A549 (cell line): Measurements from ENCODE around the gene CAMTA1. TPM values are rescaled to one million over a fixed set of nuclear protein-coding genes. Genes with fewer than 3 reads are reported as not detected.
A peak's percentile ranks its signal among the peaks of the same experiment; 100 is the strongest.

Experiments
- ATAC-seq, 2 experiments: fragments of 200-7000 bp in 1 of 2; fragments of >200 bp in 1 of 2; cut with Nextera tagmentation in 1 of 2; cut with Tn5 transposase in 1 of 2; 3 replicates each; pipeline versions ENCODE4 v1.8.0 to v1.9.1; 2018 to 2020; ENCODE audit warnings: mild to moderate bottlenecking in 1 of 2, moderate library complexity in 1 of 2
- CTCF ChIA-PET: fragments of 300-600 bp; sonication (Branson Sonifier 250); formaldehyde crosslinking; extraction: SDS; loops from one replicate; lab custom pipeline; 2021; ENCODE audit warnings: antibody characterized with exemption, inconsistent platforms; lab: Yijun Ruan, JAX
- POLR2A ChIA-PET: fragments of 350-600 bp; formaldehyde crosslinking; extraction: SDS; loops from one replicate; lab custom pipeline; 2021; ENCODE audit warnings: antibody characterized with exemption, inconsistent platforms; lab: Yijun Ruan, JAX
- DNase-seq, 2 experiments: peaks; one replicate each; pipeline versions ENCODE4 v3.0.0 to v3.0.0-alpha.2; 2011 to 2016; ENCODE audit warnings: low read depth in 1 of 2, low spot score in 1 of 2
- FAIRE-seq: peaks from 2 replicates; lab custom pipeline; 2011; peaks lifted over from hg19 to GRCh38; lab: Jason Lieb, UNC
- H3K27ac ChIP-seq, 2 experiments: fragments of >200 bp; sonication (Bioruptor Twin); formaldehyde crosslinking; 3 replicates each; pipeline ENCODE4 v1.5.1; 2016 to 2017
- H3K4me1 ChIP-seq: fragments of >200 bp; sonication (Bioruptor Twin); formaldehyde crosslinking; 3 replicates; pipeline ENCODE4 v1.6.1; 2016
- H3K4me2 ChIP-seq: fragments of >200 bp; sonication (Bioruptor Twin); formaldehyde crosslinking; 3 replicates; pipeline ENCODE4 v1.6.1; 2016
- H3K4me3 ChIP-seq: fragments of >200 bp; sonication (Bioruptor Twin); formaldehyde crosslinking; 3 replicates; pipeline ENCODE4 v1.5.1; 2016
- H3K9me3 ChIP-seq: fragments of >200 bp; sonication (Bioruptor Twin); formaldehyde crosslinking; 3 replicates; pipeline ENCODE4 v1.6.1; 2016
- CBX2 ChIP-seq: fragments of 200-600 bp; sonication (generic); IDR thresholded peaks from 2 replicates; pipeline ENCODE4 v1.6.1; 2016; ENCODE audit warnings: low read depth, mild to moderate bottlenecking, borderline replicate concordance
- CBX8 ChIP-seq: fragments of 200-600 bp; sonication (generic); IDR thresholded peaks from 2 replicates; pipeline ENCODE4 v1.6.1; 2016
- CEBPB ChIP-seq, 2 experiments: fragments of >200 bp in 1 of 2; sonication (Bioruptor Twin) in 1 of 2; formaldehyde crosslinking in 1 of 2; IDR thresholded peaks; 2 replicates each; pipeline ENCODE4 v1.6.1; 2012 to 2016
- CHD2 ChIP-seq: fragments of 150-350 bp; IDR thresholded peaks from 2 replicates; pipeline ENCODE4 v1.6.1; 2014; ENCODE audit warnings: low read length; ENCODE audit not compliant: partially characterized antibody
- CTCF ChIP-seq: fragments of >200 bp; sonication (Bioruptor Twin); formaldehyde crosslinking; IDR thresholded peaks from 3 replicates; pipeline ENCODE4 v1.5.1; 2016
- EHF ChIP-seq: fragments of 250-450 bp; sonication (Bioruptor Pico); IDR thresholded peaks from 2 replicates; pipeline ENCODE4 v1.5.0; 2020; ENCODE audit warnings: mild to moderate bottlenecking
- FOSB ChIP-seq: fragments of 250-450 bp; sonication (Bioruptor Pico); IDR thresholded peaks from 2 replicates; pipeline ENCODE4 v1.5.0; 2020; ENCODE audit warnings: mild to moderate bottlenecking, moderate library complexity
- FOSL2 ChIP-seq, 2 experiments: fragments of 450-650 bp in 1 of 2; fragments of >200 bp in 1 of 2; sonication (Bioruptor Twin) in 1 of 2; formaldehyde crosslinking; IDR thresholded peaks; 2 replicates each; pipeline versions ENCODE4 v1.5.0 to v1.6.1; 2016 to 2020; ENCODE audit warnings: mild to moderate bottlenecking in 1 of 2, moderate library complexity in 1 of 2
- HDAC2 ChIP-seq: fragments of 200-600 bp; sonication (generic); IDR thresholded peaks from 2 replicates; pipeline ENCODE4 v1.6.1; 2016
- JUNB ChIP-seq: fragments of >200 bp; sonication (Bioruptor Twin); formaldehyde crosslinking; IDR thresholded peaks from 2 replicates; pipeline ENCODE4 v1.6.1; 2016
- KDM1A ChIP-seq: fragments of 200-600 bp; sonication (generic); IDR thresholded peaks from 2 replicates; pipeline ENCODE4 v1.6.1; 2016; ENCODE audit warnings: low read depth, mild to moderate bottlenecking
- KDM5A ChIP-seq: fragments of 200-600 bp; sonication (generic); IDR thresholded peaks from 2 replicates; pipeline ENCODE4 v1.6.1; 2016; ENCODE audit warnings: antibody characterized with exemption, mild to moderate bottlenecking
- MAZ ChIP-seq: fragments of 150-350 bp; IDR thresholded peaks from 2 replicates; pipeline ENCODE4 v1.6.1; 2014; ENCODE audit warnings: antibody characterized with exemption, low read depth, low read length, borderline replicate concordance
- MYC ChIP-seq: IDR thresholded peaks from 2 replicates; pipeline ENCODE4 v1.6.1; 2012; ENCODE audit warnings: mild to moderate bottlenecking, inconsistent platforms, low read length, improper control_type of control experiment, borderline replicate concordance
- NFE2L2 ChIP-seq: fragments of 150-350 bp; conservative IDR thresholded peaks from 2 replicates; pipeline ENCODE4 v1.6.1; 2014; ENCODE audit warnings: low read length
- NPAS2 ChIP-seq: fragments of 250-450 bp; sonication (Bioruptor Pico); IDR thresholded peaks from 2 replicates; pipeline ENCODE4 v1.8.0; 2022; ENCODE audit warnings: mild to moderate bottlenecking, moderate library complexity, borderline replicate concordance
- NR3C1 ChIP-seq: fragments of >200 bp; sonication (Bioruptor Twin); formaldehyde crosslinking; IDR thresholded peaks from 3 replicates; pipeline ENCODE4 v1.6.1; 2017
- PBX3 ChIP-seq: IDR thresholded peaks from 2 replicates; pipeline ENCODE4 v1.6.1; 2012
- RARB ChIP-seq: fragments of 250-450 bp; sonication (Bioruptor Pico); IDR thresholded peaks from 2 replicates; pipeline ENCODE4 v1.8.0; 2021; ENCODE audit warnings: mild to moderate bottlenecking, moderate library complexity
- RCOR1 ChIP-seq: fragments of 150-350 bp; IDR thresholded peaks from 2 replicates; pipeline ENCODE4 v1.6.1; 2014; ENCODE audit warnings: antibody characterized with exemption, low read length, low read depth
- RFX5 ChIP-seq: fragments of 450-650 bp; IDR thresholded peaks from 2 replicates; pipeline ENCODE4 v1.7.1; 2014; ENCODE audit warnings: antibody characterized with exemption, mild to moderate bottlenecking, moderate library complexity
- TP53 ChIP-seq: fragments of 250-450 bp; sonication (Bioruptor Pico); IDR thresholded peaks from 2 replicates; pipeline ENCODE4 v1.5.0; 2021; ENCODE audit warnings: mild to moderate bottlenecking, moderate library complexity
- ZC3H11A ChIP-seq: fragments of 450-650 bp; IDR thresholded peaks from 2 replicates; pipeline ENCODE4 v1.6.1; 2014; ENCODE audit warnings: antibody characterized with exemption, mild to moderate bottlenecking
- ZNF302 ChIP-seq: fragments of 250-450 bp; sonication (Bioruptor Pico); IDR thresholded peaks from 2 replicates; pipeline ENCODE4 v1.9.0; 2021; ENCODE audit warnings: inconsistent platforms, mild to moderate bottlenecking, moderate library complexity
- WGBS: methylation state at CpG from one replicate; pipeline ENCODE4 v1.1.6; 2017; ENCODE audit errors: missing lambda C conversion rate; 5-methylcytosine and 5-hydroxymethylcytosine counted together
- polyA plus RNA-seq, 4 experiments: library from polyadenylated mRNA; depleted of rRNA in 3 of 4; stranded (reverse); fragments of >200 nt; fragmentation: RNase III in 1 of 4; extraction: RNeasy Plus Mini Kit Qiagen cat#74134 plus additional on column Dnase treatment in 1 of 4; gene quantifications; 2 replicates in 3 of 4; 3 replicates in 1 of 4; pipeline ENCODE4 v1.2.3, GENCODE V29; 2011 to 2017

Gene CAMTA1
- polyA plus RNA-seq, 2 of the 4 experiments (the other 2 are of a cell fraction), result 58.8 to 75.0 TPM

GRCh38 chr1:7418442-7419080, 633.3 kb downstream of the CAMTA1 start:
- WGBS, result 91% methylated on average over 8 of the region's 11 CpGs
- Histone ChIP-seq H3K9me3 (no peaks in the 10 kb centered on the region), H3K27ac (peak overlapping the region in 1 of 2 experiments; percentile 66; a peak in 4 of 6 replicates), H3K4me1 (0 out of 3 replicates have a peak, but pooled peaks cover 8% of the 10 kb centered on the region), H3K4me2 (no peak overlapping the region), H3K4me3 (no peak overlapping the region)
- DNase-seq, result no peak
- POLR2A ChIA-PET, result no interaction called here
- CTCF ChIA-PET, result interaction anchor here (0.9 kb wide), 1 partner anchor 9 kb away, joined by 3 read pairs; no protein-coding TSS in a partner anchor
- no peak for ATAC-seq
- TF ChIP-seq ZNF302 (CRISPR knock-in tag) (no peak), NPAS2 (CRISPR knock-in tag) (no peak), TP53 (CRISPR knock-in tag) (no peak), RCOR1 (no peak), KDM1A (no peak), EHF (CRISPR knock-in tag) (no peak), CBX2 (no peak), KDM5A (no peak), MAZ (no peak), CBX8 (no peak), FOSL2 (IDR thresholded peaks at IDR 0.05) (no peak), FOSL2 (CRISPR knock-in tag; IDR thresholded peaks at IDR 0.05) (no peak)
- no peak for FAIRE-seq

- Histone ChIP-seq H3K4me2 (no peak overlapping the region), H3K9me3 (no peaks in the 10 kb centered on the region), H3K4me1 (0 out of 3 replicates have a peak, but pooled peaks cover 8% of the 10 kb centered on the region), H3K4me3 (no peak overlapping the region), H3K27ac (peak overlapping the region in 1 of 2 experiments; percentile 66; a peak in 3 of 6 replicates)
- ChIA-PET CTCF (interaction anchor here (1.8 kb wide), 1 partner anchor 11 kb away, joined by 5 read pairs; no protein-coding TSS in a partner anchor), POLR2A (no interaction called here)
- DNase-seq (no peak), ATAC-seq (no peak), FAIRE-seq (no peak)
- WGBS, result 70% methylated on average over 9 of the region's 9 CpGs
- TF ChIP-seq MAZ, result no peak
- TF ChIP-seq CHD2, result no peak
- no peak for TF ChIP-seq TP53 (CRISPR knock-in tag)
- TF ChIP-seq FOSB (CRISPR knock-in tag), result no peak
- TF ChIP-seq ZNF302 (CRISPR knock-in tag), result no peak
- no peak for TF ChIP-seq CTCF
- TF ChIP-seq CEBPB (IDR thresholded peaks at IDR 0.05), result no peak
- no peak for TF ChIP-seq PBX3
- TF ChIP-seq NR3C1, result no peak
- no peak for TF ChIP-seq NFE2L2
- no peak for TF ChIP-seq MYC
- TF ChIP-seq JUNB, result no peak
Observed at GRCh38 chr1:7420098-7420445, 634.8 kb downstream of the CAMTA1 start.

- ATAC-seq (no peak), FAIRE-seq (no peak), DNase-seq (no peak)
- ChIA-PET POLR2A (no interaction called here), CTCF (interaction anchor here (1.8 kb wide), 1 partner anchor 12 kb away, joined by 5 read pairs; no protein-coding TSS in a partner anchor)
- 94% methylated on average over 6 of the region's 6 CpGs for WGBS
- Histone ChIP-seq H3K4me3 (no peak overlapping the region), H3K9me3 (no peaks in the 10 kb centered on the region), H3K27ac (peak overlapping the region in 1 of 2 experiments; percentile 66; a peak in 3 of 6 replicates), H3K4me2 (no peak overlapping the region), H3K4me1 (0 out of 3 replicates have a peak, but pooled peaks cover 8% of the 10 kb centered on the region)
- TF ChIP-seq RARB (no peak), NPAS2 (CRISPR knock-in tag) (no peak), RFX5 (no peak), ZC3H11A (no peak), HDAC2 (no peak)
Observed at GRCh38 chr1:7420470-7421100, 635.3 kb downstream of the CAMTA1 start.
